HCT116 (cell line): Measurements from ENCODE around the gene EYA4.

Source experiments
- POLR2AphosphoS5 ChIP-seq: IDR thresholded peaks from 2 replicates; pipeline ENCODE4 v1.6.1; 2011; ENCODE audit warnings: mild to moderate bottlenecking, low read depth, low read length, moderate library complexity
- SRF ChIP-seq: IDR thresholded peaks from 2 replicates; pipeline ENCODE4 v1.6.1; 2012; ENCODE audit warnings: low read depth
- TCF7L2 ChIP-seq: IDR thresholded peaks from 2 replicates; pipeline ENCODE4 v1.7.0; 2011; ENCODE audit warnings: borderline replicate concordance, inconsistent platforms; ENCODE audit not compliant: insufficient read depth, insufficient read length; ENCODE audit errors: extremely low read depth
- YY1 ChIP-seq: IDR thresholded peaks from 2 replicates; pipeline ENCODE4 v1.6.1; 2011; ENCODE audit warnings: low read length, low read depth, moderate library complexity, mild to moderate bottlenecking; ENCODE audit not compliant: insufficient replicate concordance; ENCODE audit errors: extremely low read depth
- ZFX ChIP-seq: fragments of 450-650 bp; IDR thresholded peaks from 2 replicates; pipeline ENCODE4 v1.6.1; 2017
- TF ChIP-seq, protein P1 (sequence below): IDR thresholded peaks from 2 replicates; pipeline ENCODE4 v1.6.1; 2012
- TF ChIP-seq, protein P2 (sequence below), 3 experiments: fragments of 200-600 bp in 1 of 3; sonication (generic) in 1 of 3; IDR thresholded peaks in 2 of 3; conservative IDR thresholded peaks in 1 of 3; 2 replicates each; pipeline ENCODE4 v1.5.1; 2012 to 2017; ENCODE audit warnings: low read depth in 2 of 3, low read length in 2 of 3, antibody characterized with exemption in 1 of 3, borderline replicate concordance in 1 of 3, control low read depth in 1 of 3, mild to moderate bottlenecking in 1 of 3, mixed read lengths in 1 of 3, mixed run types in 1 of 3, moderate library complexity in 1 of 3; ENCODE audit not compliant: insufficient read depth in 1 of 3
- TF ChIP-seq, protein P3 (sequence below): IDR thresholded peaks from 2 replicates; pipeline ENCODE4 v1.6.1; 2012

DNA sequence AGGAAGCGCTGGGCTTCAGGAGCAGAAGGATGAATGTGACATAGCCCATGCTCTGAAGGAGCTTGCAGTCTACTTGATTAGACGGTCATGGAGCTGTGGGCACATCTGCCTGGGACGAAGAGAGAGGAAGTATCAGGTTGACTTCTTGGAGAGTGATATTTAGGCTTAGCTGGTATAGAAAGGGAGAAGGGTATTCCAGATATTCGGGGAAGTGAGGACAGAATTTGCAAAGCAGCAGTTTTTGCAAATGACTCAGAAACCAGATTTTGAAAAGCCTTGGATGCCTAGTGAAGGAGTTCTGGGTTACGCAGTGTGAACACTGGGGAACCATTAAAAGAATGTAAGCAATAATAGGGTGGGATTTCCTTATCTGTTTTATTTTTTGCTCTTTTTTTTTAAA is 60.7 kb downstream of the EYA4 start:
- TF ChIP-seq, protein P1, sequence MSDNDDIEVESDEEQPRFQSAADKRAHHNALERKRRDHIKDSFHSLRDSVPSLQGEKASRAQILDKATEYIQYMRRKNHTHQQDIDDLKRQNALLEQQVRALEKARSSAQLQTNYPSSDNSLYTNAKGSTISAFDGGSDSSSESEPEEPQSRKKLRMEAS, result no peak
- no peak for TF ChIP-seq SRF
- TF ChIP-seq, protein P2, sequence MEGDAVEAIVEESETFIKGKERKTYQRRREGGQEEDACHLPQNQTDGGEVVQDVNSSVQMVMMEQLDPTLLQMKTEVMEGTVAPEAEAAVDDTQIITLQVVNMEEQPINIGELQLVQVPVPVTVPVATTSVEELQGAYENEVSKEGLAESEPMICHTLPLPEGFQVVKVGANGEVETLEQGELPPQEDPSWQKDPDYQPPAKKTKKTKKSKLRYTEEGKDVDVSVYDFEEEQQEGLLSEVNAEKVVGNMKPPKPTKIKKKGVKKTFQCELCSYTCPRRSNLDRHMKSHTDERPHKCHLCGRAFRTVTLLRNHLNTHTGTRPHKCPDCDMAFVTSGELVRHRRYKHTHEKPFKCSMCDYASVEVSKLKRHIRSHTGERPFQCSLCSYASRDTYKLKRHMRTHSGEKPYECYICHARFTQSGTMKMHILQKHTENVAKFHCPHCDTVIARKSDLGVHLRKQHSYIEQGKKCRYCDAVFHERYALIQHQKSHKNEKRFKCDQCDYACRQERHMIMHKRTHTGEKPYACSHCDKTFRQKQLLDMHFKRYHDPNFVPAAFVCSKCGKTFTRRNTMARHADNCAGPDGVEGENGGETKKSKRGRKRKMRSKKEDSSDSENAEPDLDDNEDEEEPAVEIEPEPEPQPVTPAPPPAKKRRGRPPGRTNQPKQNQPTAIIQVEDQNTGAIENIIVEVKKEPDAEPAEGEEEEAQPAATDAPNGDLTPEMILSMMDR (IDR thresholded peaks at IDR 0.05 in 2 of 3, conservative IDR thresholded peaks at IDR 0.05 in 1 of 3; ENCODE audit: borderline replicate concordance in 1 of 3, insufficient read depth in 1 of 3, low read depth in 2 of 3, low read length in 2 of 3), result no peak
- no peak for TF ChIP-seq YY1
- TF ChIP-seq, protein P3, sequence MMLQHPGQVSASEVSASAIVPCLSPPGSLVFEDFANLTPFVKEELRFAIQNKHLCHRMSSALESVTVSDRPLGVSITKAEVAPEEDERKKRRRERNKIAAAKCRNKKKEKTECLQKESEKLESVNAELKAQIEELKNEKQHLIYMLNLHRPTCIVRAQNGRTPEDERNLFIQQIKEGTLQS, result no peak
- no peak for TF ChIP-seq POLR2AphosphoS5
- TF ChIP-seq ZFX, result no peak
- TF ChIP-seq TCF7L2, result no peak
